ENCODE measurements around the gene MAGI1. TPM values are rescaled to one million over a fixed set of nuclear protein-coding genes. Genes with fewer than 3 reads are reported as not detected.

MAGI1 gene
- total RNA-seq, 2 donors from 2014 or later = 23.4 to 41.4 TPM

DNA sequence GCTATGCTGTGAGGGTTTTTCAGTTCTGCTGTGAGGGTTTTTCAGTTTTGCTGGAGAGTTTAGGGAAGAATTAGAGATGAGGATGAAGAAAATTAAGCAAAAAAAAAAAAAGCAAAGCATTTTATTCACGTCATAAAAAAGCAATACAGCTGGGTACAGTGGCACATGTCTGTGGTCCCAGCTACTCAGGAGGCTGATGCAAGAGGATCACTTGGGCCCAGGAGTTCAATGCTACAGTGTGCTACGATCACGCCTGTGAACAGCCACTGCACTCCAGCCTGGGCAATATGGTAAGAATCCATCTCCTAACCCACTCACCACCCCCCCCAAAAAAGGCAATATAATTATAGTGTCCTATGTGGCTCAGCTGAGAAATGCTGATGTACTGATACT is 162.7 kb downstream of the MAGI1 start:
- Histone ChIP-seq H3K27me3 (no peaks in the 10 kb centered on the region), H3K36me3 (no peaks in the 10 kb centered on the region), H3K9ac (ENCODE audit: low read depth in 2 of 2, low read length in 2 of 2) (no peak overlapping the region), H3K4me1 (no peaks in the 10 kb centered on the region), H3K4me3 (no peak overlapping the region), H3K27ac (no peak overlapping the region), H3K9me3 (no peaks in the 10 kb centered on the region)
- intact Hi-C loops (cut with DNase I) = no loop called here
- TF ChIP-seq CTCF (IDR thresholded peaks at IDR 0.05) = no peak
- no peak for DNase-seq

DNA sequence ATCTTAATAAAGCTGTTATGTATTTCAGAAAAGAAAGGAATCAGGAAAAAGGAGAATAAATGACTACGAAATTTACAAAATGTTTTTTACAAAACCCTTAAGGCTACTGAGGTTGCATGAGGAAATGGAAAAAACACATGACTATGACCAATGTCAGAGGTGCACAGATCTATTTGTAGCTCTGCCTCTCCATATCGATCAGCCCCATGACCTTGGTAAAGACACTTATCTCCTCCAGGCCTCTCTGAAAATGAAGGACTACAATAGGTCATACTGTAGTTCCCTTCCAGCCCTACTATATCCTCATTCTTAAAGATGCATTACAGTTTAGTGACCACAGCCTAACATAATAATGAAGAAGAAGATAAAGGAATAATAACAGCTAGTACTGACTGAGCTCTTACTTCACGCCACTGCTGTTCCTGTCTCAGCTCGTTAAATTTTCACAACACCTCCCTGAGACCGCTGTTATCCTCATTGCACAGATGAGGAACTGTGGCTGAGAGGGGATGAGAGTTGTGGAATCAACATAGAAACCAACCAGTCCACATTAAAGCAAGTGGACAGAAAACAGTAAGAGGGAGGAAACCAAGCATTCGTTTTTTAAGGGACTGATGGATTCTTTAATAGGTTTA is 163.2 kb downstream of the MAGI1 start:
- Histone ChIP-seq H3K4me3 (no peak overlapping the region), H3K9ac (ENCODE audit: low read depth in 2 of 2, low read length in 2 of 2) (no peak overlapping the region), H3K9me3 (no peaks in the 10 kb centered on the region), H3K36me3 (no peaks in the 10 kb centered on the region), H3K27me3 (no peaks in the 10 kb centered on the region), H3K27ac (no peak overlapping the region), H3K4me1 (no peaks in the 10 kb centered on the region)
- intact Hi-C loops (cut with DNase I) = no loop called here
- no peak for TF ChIP-seq CTCF (IDR thresholded peaks at IDR 0.05)
- DNase-seq = no peak

- intact Hi-C loops (cut with DNase I) = no loop called here
- H3K27me3 ChIP-seq = no peaks in the 10 kb centered on the region
- H3K4me3 ChIP-seq = no peak overlapping the region
- DNase-seq = no peak
- no peaks in the 10 kb centered on the region for H3K36me3 ChIP-seq
- no peak overlapping the region for H3K9ac ChIP-seq (ENCODE audit: low read depth in 2 of 2, low read length in 2 of 2)
- TF ChIP-seq CTCF (IDR thresholded peaks at IDR 0.05) = no peak
- H3K4me1 ChIP-seq = no peaks in the 10 kb centered on the region
- H3K27ac ChIP-seq = no peak overlapping the region
- H3K9me3 ChIP-seq = no peaks in the 10 kb centered on the region
These were observed 164.8 kb downstream of the MAGI1 start for GRCh38 chr3:65873869-65874268.

- no peak overlapping the region for H3K27ac ChIP-seq
- intact Hi-C loops (cut with DNase I) = no loop called here
- no peak for DNase-seq
- H3K9ac ChIP-seq (ENCODE audit: low read depth in 2 of 2, low read length in 2 of 2) = no peak overlapping the region
- no peak for TF ChIP-seq CTCF (IDR thresholded peaks at IDR 0.05)
- no peak overlapping the region for H3K4me3 ChIP-seq
- no peaks in the 10 kb centered on the region for H3K27me3 ChIP-seq
- no peaks in the 10 kb centered on the region for H3K36me3 ChIP-seq
- no peaks in the 10 kb centered on the region for H3K9me3 ChIP-seq
- H3K4me1 ChIP-seq = no peaks in the 10 kb centered on the region
These were observed 165.7 kb downstream of the MAGI1 start for GRCh38 chr3:65873028-65873427.

DNA sequence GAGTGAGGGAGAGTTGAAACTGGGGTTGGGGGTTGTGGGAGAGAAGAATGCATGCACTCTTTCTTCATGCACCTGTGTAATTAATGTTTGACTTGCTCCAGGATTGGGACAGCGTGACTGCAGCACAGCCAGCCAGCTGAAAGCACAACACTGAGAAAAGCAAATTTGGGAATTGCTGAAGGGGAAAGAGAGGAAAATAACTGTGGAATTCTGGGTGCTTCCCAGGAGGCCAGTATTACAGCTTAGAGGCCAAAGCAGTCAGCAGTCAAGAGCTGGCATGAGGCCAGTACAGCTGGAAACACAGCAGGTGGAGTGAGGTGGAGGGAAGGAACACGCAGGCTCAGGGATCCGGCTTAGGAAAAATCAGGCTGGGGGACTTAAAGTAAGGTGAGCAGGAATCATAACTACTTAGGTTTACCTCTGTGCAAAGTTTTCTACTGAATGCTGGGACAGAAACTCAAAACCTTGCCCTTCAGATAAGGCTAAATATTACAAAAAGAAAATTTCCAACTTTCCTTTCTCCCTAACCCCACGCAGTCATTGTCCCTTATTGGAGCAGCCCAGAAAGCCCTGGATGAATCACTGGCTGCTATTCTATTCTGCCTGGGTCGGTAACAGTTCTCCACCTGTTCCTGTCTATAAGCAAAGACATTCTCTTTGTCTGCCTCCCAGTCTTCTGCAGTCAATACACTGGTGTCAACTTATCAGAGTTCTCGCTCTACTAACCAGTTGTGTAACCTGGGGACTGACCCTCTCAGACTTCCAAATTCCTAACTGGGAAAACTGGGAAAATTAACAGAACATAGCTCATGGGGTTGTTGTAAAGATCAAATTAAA is 167.2 kb downstream of the MAGI1 start:
- intact Hi-C loops (cut with DNase I) = no loop called here
- Histone ChIP-seq H3K36me3 (no peaks in the 10 kb centered on the region), H3K9me3 (no peaks in the 10 kb centered on the region), H3K4me1 (no peaks in the 10 kb centered on the region), H3K27me3 (no peaks in the 10 kb centered on the region), H3K4me3 (no peak overlapping the region), H3K27ac (no peak overlapping the region), H3K9ac (ENCODE audit: low read depth in 2 of 2, low read length in 2 of 2) (no peak overlapping the region)
- peak; percentile 70 for DNase-seq
- TF ChIP-seq CTCF (IDR thresholded peaks at IDR 0.05) = no peak

All from colonic mucosa (tissue), 4 donors.